Esophagus muscularis mucosa (tissue), 3 donors: ENCODE results near the gene GRID1.

Experiments
- EP300 ChIP-seq: sonication (generic); formaldehyde crosslinking; IDR thresholded peaks from one replicate; pipeline ENCODE4 v1.6.1; 2017; ENCODE audit warnings: antibody characterized with exemption
- TF ChIP-seq, protein P1 (sequence below), 3 experiments: fragments of 200-600 bp in 2 of 3; fragments of 450-650 bp in 1 of 3; sonication (generic) in 2 of 3; IDR thresholded peaks; one replicate each; pipeline ENCODE4 v1.5.1; 2017 to 2019; ENCODE audit warnings: antibody characterized with exemption in 3 of 3, mild to moderate bottlenecking in 2 of 3, moderate library complexity in 1 of 3

DNA sequence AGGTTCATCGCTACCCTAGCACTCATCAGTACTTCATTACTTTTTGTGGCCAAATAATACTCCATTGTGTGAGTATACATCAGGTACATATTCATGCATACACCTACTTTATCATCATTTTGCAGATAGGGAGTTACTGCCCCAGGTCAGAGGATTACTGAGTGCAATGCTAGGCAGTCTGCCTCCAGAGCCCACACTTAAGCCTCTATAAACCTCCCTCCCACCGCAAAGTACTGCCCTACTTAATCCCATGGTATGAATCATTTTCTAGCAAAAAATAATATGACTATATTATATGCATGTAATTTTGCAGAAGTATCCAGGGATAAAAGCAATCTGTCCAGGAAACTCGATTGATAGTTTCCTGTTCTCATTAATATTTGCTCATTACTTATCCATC is 194.3 kb downstream of the GRID1 start:
- no peak for TF ChIP-seq EP300
- TF ChIP-seq, protein P1, sequence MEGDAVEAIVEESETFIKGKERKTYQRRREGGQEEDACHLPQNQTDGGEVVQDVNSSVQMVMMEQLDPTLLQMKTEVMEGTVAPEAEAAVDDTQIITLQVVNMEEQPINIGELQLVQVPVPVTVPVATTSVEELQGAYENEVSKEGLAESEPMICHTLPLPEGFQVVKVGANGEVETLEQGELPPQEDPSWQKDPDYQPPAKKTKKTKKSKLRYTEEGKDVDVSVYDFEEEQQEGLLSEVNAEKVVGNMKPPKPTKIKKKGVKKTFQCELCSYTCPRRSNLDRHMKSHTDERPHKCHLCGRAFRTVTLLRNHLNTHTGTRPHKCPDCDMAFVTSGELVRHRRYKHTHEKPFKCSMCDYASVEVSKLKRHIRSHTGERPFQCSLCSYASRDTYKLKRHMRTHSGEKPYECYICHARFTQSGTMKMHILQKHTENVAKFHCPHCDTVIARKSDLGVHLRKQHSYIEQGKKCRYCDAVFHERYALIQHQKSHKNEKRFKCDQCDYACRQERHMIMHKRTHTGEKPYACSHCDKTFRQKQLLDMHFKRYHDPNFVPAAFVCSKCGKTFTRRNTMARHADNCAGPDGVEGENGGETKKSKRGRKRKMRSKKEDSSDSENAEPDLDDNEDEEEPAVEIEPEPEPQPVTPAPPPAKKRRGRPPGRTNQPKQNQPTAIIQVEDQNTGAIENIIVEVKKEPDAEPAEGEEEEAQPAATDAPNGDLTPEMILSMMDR (IDR thresholded peaks at IDR 0.05): no peak
